ENCODE measurements around the gene DHX9.

DHX9 gene

GRCh38 chr1:182809414-182809957 is 29.7 kb upstream of the DHX9 start:
- H3K27ac ChIP-seq (ENCODE audit: low read depth, low read length) = no peak overlapping the region
- no peak overlapping the region for H3K4me3 ChIP-seq (ENCODE audit: low read depth, low read length)
- no peaks in the 10 kb centered on the region for H3K79me2 ChIP-seq (ENCODE audit: control insufficient read depth, insufficient read depth, low read length, unreplicated experiment)
- H3K27me3 ChIP-seq (ENCODE audit: insufficient read depth, low read length) = no peaks in the 10 kb centered on the region
- H2AFZ ChIP-seq (ENCODE audit: low read length, unreplicated experiment) = no peak overlapping the region
- no peaks in the 10 kb centered on the region for H3K4me1 ChIP-seq (ENCODE audit: control insufficient read depth, insufficient read depth, low read length, unreplicated experiment)
- no peaks in the 10 kb centered on the region for H3K36me3 ChIP-seq (ENCODE audit: insufficient read depth, low read length)

GRCh38 chr1:182811975-182812722 is 27.0 kb upstream of the DHX9 start:
- no peak overlapping the region for H3K4me3 ChIP-seq (ENCODE audit: low read depth, low read length)
- H3K36me3 ChIP-seq (ENCODE audit: insufficient read depth, low read length) = no peaks in the 10 kb centered on the region
- no peak overlapping the region for H3K27ac ChIP-seq (ENCODE audit: low read depth, low read length)
- H3K27me3 ChIP-seq (ENCODE audit: insufficient read depth, low read length) = no peaks in the 10 kb centered on the region
- no peaks in the 10 kb centered on the region for H3K4me1 ChIP-seq (ENCODE audit: control insufficient read depth, insufficient read depth, low read length, unreplicated experiment)
- H3K79me2 ChIP-seq (ENCODE audit: control insufficient read depth, insufficient read depth, low read length, unreplicated experiment) = no peaks in the 10 kb centered on the region
- H2AFZ ChIP-seq (ENCODE audit: low read length, unreplicated experiment) = no peak overlapping the region

GRCh38 chr1:182816863-182817262 is 22.3 kb upstream of the DHX9 start:
- Histone ChIP-seq H2AFZ (ENCODE audit: low read length, unreplicated experiment) (no peak overlapping the region), H3K79me2 (ENCODE audit: control insufficient read depth, insufficient read depth, low read length, unreplicated experiment) (no peaks in the 10 kb centered on the region), H3K27ac (ENCODE audit: low read depth, low read length) (no peak overlapping the region), H3K4me1 (ENCODE audit: control insufficient read depth, insufficient read depth, low read length, unreplicated experiment) (no peaks in the 10 kb centered on the region), H3K36me3 (ENCODE audit: insufficient read depth, low read length) (no peaks in the 10 kb centered on the region), H3K4me3 (ENCODE audit: low read depth, low read length) (no peak overlapping the region), H3K27me3 (ENCODE audit: insufficient read depth, low read length) (no peaks in the 10 kb centered on the region)

GRCh38 chr1:182817802-182818201 is 21.3 kb upstream of the DHX9 start:
- H3K4me3 ChIP-seq (ENCODE audit: low read depth, low read length) = no peak overlapping the region
- no peaks in the 10 kb centered on the region for H3K27me3 ChIP-seq (ENCODE audit: insufficient read depth, low read length)
- H2AFZ ChIP-seq (ENCODE audit: low read length, unreplicated experiment) = no peak overlapping the region
- H3K4me1 ChIP-seq (ENCODE audit: control insufficient read depth, insufficient read depth, low read length, unreplicated experiment) = no peaks in the 10 kb centered on the region
- no peak overlapping the region for H3K27ac ChIP-seq (ENCODE audit: low read depth, low read length)
- no peaks in the 10 kb centered on the region for H3K79me2 ChIP-seq (ENCODE audit: control insufficient read depth, insufficient read depth, low read length, unreplicated experiment)
- no peaks in the 10 kb centered on the region for H3K36me3 ChIP-seq (ENCODE audit: insufficient read depth, low read length)

- Histone ChIP-seq H3K4me3 (ENCODE audit: low read depth, low read length) (no peak overlapping the region), H3K27ac (ENCODE audit: low read depth, low read length) (no peak overlapping the region), H3K36me3 (ENCODE audit: insufficient read depth, low read length) (no peaks in the 10 kb centered on the region), H3K27me3 (ENCODE audit: insufficient read depth, low read length) (no peaks in the 10 kb centered on the region), H3K4me1 (ENCODE audit: control insufficient read depth, insufficient read depth, low read length, unreplicated experiment) (no peaks in the 10 kb centered on the region), H3K79me2 (ENCODE audit: control insufficient read depth, insufficient read depth, low read length, unreplicated experiment) (no peaks in the 10 kb centered on the region), H2AFZ (ENCODE audit: low read length, unreplicated experiment) (no peak overlapping the region)
Measured at GRCh38 chr1:182823220-182823619, 15.9 kb upstream of the DHX9 start.

- no peak overlapping the region for H2AFZ ChIP-seq (ENCODE audit: low read length, unreplicated experiment)
- H3K4me1 ChIP-seq (ENCODE audit: control insufficient read depth, insufficient read depth, low read length, unreplicated experiment) = no peaks in the 10 kb centered on the region
- no peak overlapping the region for H3K27ac ChIP-seq (ENCODE audit: low read depth, low read length)
- no peaks in the 10 kb centered on the region for H3K79me2 ChIP-seq (ENCODE audit: control insufficient read depth, insufficient read depth, low read length, unreplicated experiment)
- no peaks in the 10 kb centered on the region for H3K36me3 ChIP-seq (ENCODE audit: insufficient read depth, low read length)
- H3K4me3 ChIP-seq (ENCODE audit: low read depth, low read length) = no peak overlapping the region
- no peaks in the 10 kb centered on the region for H3K27me3 ChIP-seq (ENCODE audit: insufficient read depth, low read length)
Measured at GRCh38 chr1:182826892-182827291, 12.3 kb upstream of the DHX9 start.

- H3K79me2 ChIP-seq (ENCODE audit: control insufficient read depth, insufficient read depth, low read length, unreplicated experiment) = no peaks in the 10 kb centered on the region
- no peaks in the 10 kb centered on the region for H3K36me3 ChIP-seq (ENCODE audit: insufficient read depth, low read length)
- no peak overlapping the region for H2AFZ ChIP-seq (ENCODE audit: low read length, unreplicated experiment)
- no peak overlapping the region for H3K4me3 ChIP-seq (ENCODE audit: low read depth, low read length)
- peaks cover 3% of the 10 kb centered on the region for H3K4me1 ChIP-seq (ENCODE audit: control insufficient read depth, insufficient read depth, low read length, unreplicated experiment)
- no peaks in the 10 kb centered on the region for H3K27me3 ChIP-seq (ENCODE audit: insufficient read depth, low read length)
- no peak overlapping the region for H3K27ac ChIP-seq (ENCODE audit: low read depth, low read length)
Measured at GRCh38 chr1:182829285-182829932, 9.7 kb upstream of the DHX9 start.

GRCh38 chr1:182833271-182833670 is 5.9 kb upstream of the DHX9 start:
- H2AFZ ChIP-seq (ENCODE audit: low read length, unreplicated experiment) = peak overlapping the region; percentile 52
- peaks cover 3% of the 10 kb centered on the region for H3K4me1 ChIP-seq (ENCODE audit: control insufficient read depth, insufficient read depth, low read length, unreplicated experiment)
- H3K36me3 ChIP-seq (ENCODE audit: insufficient read depth, low read length) = no peaks in the 10 kb centered on the region
- H3K27me3 ChIP-seq (ENCODE audit: insufficient read depth, low read length) = no peaks in the 10 kb centered on the region
- no peak overlapping the region for H3K4me3 ChIP-seq (ENCODE audit: low read depth, low read length)
- H3K27ac ChIP-seq (ENCODE audit: low read depth, low read length) = no peak overlapping the region
- no peaks in the 10 kb centered on the region for H3K79me2 ChIP-seq (ENCODE audit: control insufficient read depth, insufficient read depth, low read length, unreplicated experiment)

- H3K4me3 ChIP-seq (ENCODE audit: low read depth, low read length) = no peak overlapping the region
- no peaks in the 10 kb centered on the region for H3K27me3 ChIP-seq (ENCODE audit: insufficient read depth, low read length)
- H3K4me1 ChIP-seq (ENCODE audit: control insufficient read depth, insufficient read depth, low read length, unreplicated experiment) = peaks cover 3% of the 10 kb centered on the region
- H3K36me3 ChIP-seq (ENCODE audit: insufficient read depth, low read length) = no peaks in the 10 kb centered on the region
- no peak overlapping the region for H3K27ac ChIP-seq (ENCODE audit: low read depth, low read length)
- no peaks in the 10 kb centered on the region for H3K79me2 ChIP-seq (ENCODE audit: control insufficient read depth, insufficient read depth, low read length, unreplicated experiment)
- no peak overlapping the region for H2AFZ ChIP-seq (ENCODE audit: low read length, unreplicated experiment)
Measured at GRCh38 chr1:182834326-182834725, 4.8 kb upstream of the DHX9 start.

GRCh38 chr1:182835806-182836205 is 3.3 kb upstream of the DHX9 start:
- H3K79me2 ChIP-seq (ENCODE audit: control insufficient read depth, insufficient read depth, low read length, unreplicated experiment) = peaks cover 13% of the 10 kb centered on the region
- no peak overlapping the region for H2AFZ ChIP-seq (ENCODE audit: low read length, unreplicated experiment)
- no peak overlapping the region for H3K4me3 ChIP-seq (ENCODE audit: low read depth, low read length)
- H3K4me1 ChIP-seq (ENCODE audit: control insufficient read depth, insufficient read depth, low read length, unreplicated experiment) = peaks cover 6% of the 10 kb centered on the region
- no peaks in the 10 kb centered on the region for H3K27me3 ChIP-seq (ENCODE audit: insufficient read depth, low read length)
- H3K36me3 ChIP-seq (ENCODE audit: insufficient read depth, low read length) = peaks cover 5% of the 10 kb centered on the region
- no peak overlapping the region for H3K27ac ChIP-seq (ENCODE audit: low read depth, low read length)

Measured in ACC112 (cell line).